Measurements from ENCODE around the gene SYNE1. TPM values are rescaled to one million over a fixed set of nuclear protein-coding genes. Genes with fewer than 3 reads are reported as not detected.

The SYNE1 gene
- total RNA-seq, 2 donors from 2014 or later: 135 to 184 TPM

GRCh38 chr6:152270301-152270925 lies 366.7 kb downstream of the SYNE1 start:
- DNase-seq (ENCODE audit: low spot score): no peak
- intact Hi-C loops (cut with DNase I): no loop called here

DNA sequence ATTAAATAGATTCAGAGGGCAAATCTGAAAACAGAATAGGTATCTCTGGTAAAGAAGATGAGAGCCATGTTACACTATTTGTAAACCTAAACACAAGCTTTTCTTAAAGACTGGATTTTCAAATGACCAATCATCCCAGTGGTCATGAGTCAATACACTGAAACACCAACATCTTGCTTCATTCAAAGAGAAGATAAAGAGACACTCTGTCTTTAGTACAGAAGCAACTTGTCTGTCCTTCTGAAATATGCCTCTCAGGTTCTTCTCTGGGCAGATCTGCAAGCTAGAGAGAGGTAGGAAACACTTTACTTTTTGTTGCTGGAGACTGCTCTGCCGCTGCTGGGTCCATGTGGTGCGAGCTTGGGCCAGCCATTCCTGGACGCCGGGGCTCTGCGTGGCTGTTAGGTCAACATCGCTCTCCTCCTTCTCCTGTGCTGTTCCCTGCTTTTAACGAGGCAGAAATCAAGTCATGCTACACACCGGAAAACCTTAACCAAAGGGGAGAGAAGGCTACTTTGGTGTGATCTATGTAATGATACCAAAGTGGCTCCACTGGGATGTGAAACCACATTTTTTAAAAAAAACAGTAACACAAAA lies 368.2 kb downstream of the SYNE1 start:
- DNase-seq (ENCODE audit: low spot score): no peak
- intact Hi-C loops (cut with DNase I): no loop called here

- no peak for DNase-seq (ENCODE audit: low spot score)
- intact Hi-C loops (cut with DNase I): no loop called here
Measured at GRCh38 chr6:152267967-152268845, 369.0 kb downstream of the SYNE1 start.

DNA sequence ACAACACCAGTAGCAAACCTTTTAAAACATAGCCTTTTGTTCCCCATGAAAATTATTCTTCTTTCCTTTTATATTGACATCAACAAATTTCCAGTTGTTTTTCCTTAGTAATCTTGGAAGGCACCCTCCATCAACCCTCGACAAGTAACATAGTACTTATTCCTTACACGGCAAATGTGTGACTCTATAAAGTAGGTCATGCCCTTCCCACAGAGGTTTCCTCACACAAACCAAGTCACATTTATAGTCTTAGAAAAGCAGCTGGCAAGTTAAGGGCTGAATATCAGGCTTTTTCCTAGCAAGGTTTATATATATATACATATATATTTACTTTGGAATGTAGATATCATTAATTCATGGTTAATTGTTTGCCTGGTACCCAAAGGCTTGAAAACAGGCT lies 371.5 kb downstream of the SYNE1 start:
- intact Hi-C loops (cut with DNase I): no loop called here
- no peak for DNase-seq (ENCODE audit: low spot score)

DNA sequence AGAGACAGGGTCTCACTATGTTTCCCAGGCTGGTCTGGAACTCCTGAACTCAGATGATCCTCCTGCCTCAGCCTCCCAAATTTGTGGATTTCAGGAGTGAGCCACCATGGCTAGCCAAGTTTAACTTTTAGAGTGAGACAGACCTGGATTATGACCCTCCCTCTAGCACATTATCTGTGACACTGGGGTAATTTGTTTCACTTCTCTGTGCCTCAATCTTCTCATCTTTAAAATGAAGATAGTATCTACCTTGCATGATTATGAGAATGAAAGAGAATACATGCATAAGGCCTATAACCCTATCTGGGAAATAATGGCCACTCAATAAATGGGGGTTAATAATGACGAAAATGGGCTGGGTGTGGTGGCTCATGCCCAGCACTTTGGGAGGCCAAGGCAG lies 373.6 kb downstream of the SYNE1 start:
- intact Hi-C loops (cut with DNase I): no loop called here
- no peak for DNase-seq (ENCODE audit: low spot score)

DNA sequence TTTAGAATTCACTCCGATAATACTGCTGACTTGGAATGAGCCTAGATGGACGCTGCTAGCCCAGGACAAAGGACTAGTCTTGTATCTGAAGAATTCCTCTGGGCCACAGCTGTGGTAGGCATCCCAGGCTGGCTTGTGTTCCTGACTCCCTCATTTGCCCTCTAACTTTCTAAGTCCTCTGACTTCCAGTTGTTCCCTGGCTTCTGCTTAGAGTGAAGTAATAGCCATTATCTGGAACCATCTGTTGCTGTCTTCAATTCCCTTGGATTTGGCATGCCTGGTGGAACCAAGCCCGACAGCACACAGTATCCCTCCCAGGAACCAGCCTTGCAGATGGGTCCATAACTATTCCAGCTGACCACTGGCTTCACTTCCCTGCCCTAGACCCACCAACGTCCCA lies 376.0 kb downstream of the SYNE1 start:
- DNase-seq (ENCODE audit: low spot score): no peak
- intact Hi-C loops (cut with DNase I): no loop called here

DNA sequence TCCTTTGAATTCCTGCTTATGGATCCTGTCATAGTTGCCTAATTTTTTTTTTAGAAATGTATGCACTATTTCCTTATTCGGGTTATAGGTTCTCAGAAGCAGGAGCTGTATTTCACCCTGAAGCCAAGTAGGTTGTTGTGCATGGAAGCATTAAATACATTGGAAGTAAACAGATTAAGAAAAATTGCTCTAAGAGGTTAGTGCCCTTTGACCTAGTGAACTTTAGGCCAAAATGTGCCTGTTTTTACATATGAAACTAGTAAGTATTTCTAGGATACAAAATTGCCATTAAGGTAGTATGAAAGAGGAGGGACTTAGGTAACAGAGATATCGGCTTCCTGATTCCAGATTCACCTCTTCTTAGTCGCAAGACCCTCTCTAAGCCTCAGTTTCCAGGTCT lies 377.9 kb downstream of the SYNE1 start:
- DNase-seq (ENCODE audit: low spot score): no peak
- intact Hi-C loops (cut with DNase I): no loop called here

DNA sequence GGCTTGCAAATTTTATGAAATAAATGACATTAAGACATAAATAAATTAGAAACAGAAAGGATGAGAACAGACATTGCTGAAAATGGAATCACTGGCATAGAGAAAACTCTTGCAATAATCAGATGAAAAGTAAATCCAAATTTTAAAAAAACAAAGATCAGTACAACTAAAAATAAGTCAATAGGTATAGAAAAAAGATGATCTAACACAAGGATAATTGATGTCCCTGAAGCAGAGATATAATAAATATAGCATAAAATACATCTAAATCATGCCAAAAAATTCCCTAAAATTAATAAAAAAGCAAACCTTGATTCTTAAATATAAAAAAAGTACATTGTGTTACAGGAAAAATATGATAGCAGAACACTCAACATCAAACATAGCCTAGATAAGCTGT lies 379.6 kb downstream of the SYNE1 start:
- intact Hi-C loops (cut with DNase I): no loop called here
- DNase-seq (ENCODE audit: low spot score): no peak

DNA sequence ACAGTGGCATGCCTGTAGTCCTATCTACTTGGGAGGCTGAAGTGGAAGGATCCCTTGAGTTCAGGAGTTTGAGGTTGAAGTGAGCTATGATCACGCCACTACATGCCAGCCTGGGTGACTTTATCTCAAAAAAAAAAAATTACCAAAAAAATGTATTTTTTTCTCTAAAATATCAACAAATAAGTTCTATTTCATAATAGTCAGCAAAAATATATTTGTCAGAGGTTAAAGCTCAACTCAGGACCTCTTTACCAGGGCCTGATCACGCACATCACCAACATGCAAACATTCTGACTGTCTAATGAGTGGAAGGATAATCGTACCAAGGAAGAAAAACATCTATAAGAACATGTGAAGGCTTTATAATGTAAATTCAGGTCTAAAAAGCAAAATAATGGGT lies 387.0 kb downstream of the SYNE1 start:
- DNase-seq (ENCODE audit: low spot score): no peak
- intact Hi-C loops (cut with DNase I): no loop called here

- DNase-seq (ENCODE audit: low spot score): no peak
- intact Hi-C loops (cut with DNase I): no loop called here
Measured at GRCh38 chr6:152248980-152249379, 388.2 kb downstream of the SYNE1 start.

GRCh38 chr6:152246554-152247337 lies 390.4 kb downstream of the SYNE1 start:
- DNase-seq (ENCODE audit: low spot score): no peak
- intact Hi-C loops (cut with DNase I): no loop called here

DNA sequence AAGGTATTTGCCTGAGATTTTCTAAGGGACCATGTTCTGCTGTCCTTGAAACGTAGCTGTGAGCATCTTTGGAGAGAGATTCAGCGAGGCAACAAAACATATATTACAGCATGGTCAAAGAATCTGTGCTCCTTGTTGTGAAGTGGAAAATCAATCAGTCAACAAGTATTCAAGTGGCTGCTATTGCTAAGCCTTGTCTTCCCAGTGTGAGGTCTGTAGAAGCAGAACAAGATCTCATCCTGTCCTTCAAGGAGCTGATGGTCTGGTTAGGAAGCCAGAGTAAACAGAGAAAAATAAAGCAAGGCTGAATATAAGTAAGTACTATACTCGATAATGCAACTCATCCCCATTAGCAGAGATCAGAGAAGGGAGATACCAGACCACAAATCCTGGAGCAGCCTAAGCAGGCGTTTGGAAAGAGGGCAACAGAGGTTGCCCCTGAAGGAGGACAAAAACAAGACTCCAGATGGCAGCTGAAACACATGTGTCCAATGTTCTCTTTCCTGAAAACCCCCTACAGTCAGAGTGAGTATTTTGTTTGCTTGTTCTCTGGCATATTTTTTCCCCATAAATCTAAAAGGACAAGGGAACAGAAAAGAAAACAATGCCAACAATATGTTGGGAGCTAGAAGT lies 392.0 kb downstream of the SYNE1 start:
- intact Hi-C loops (cut with DNase I): no loop called here
- no peak for DNase-seq (ENCODE audit: low spot score)

DNA sequence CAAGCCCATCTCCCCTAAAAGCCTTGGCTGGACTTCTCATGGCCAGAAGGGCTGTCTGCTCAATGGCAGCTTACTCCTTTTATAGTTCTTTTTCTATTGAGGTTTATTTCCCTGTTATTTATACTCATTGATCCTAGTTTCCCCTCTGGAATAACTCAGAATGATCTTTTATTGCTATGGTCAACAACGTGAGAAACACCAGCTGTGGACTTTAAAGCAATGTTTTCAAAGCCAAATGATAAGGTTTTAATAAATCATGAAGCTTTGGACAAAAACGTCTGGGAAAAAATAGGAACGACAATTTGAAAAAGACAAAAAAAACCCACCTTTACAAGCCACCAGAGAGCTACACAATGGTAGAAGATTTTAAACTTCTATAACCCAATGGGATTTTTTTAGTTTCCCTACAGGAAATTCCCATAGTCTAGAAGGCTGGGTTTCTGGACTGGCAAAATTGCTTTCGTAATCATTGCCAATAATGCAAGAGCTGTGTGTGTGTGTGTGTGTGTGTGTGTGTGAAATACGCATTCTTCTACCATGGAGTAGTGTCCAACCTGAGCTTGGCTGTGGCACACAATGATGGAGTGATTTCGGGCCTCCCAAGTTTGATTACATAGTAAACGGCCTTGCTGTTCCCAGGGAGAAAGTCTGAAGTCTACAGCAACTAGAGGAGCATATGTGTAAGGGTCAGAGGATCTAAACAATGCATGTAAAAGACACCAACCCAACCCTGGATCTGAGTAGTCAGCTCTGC lies 396.0 kb downstream of the SYNE1 start:
- intact Hi-C loops (cut with DNase I): no loop called here
- no peak for DNase-seq (ENCODE audit: low spot score)

- DNase-seq (ENCODE audit: low spot score): no peak
- intact Hi-C loops (cut with DNase I): no loop called here
Measured at GRCh38 chr6:152240436-152240835, 396.7 kb downstream of the SYNE1 start.

- no peak for DNase-seq (ENCODE audit: low spot score)
- intact Hi-C loops (cut with DNase I): loop anchor here in 1 of 2 donors (2.0 kb wide), 1 partner anchor 34 kb away; no protein-coding TSS in a partner anchor
Measured at GRCh38 chr6:152236370-152237097, 400.6 kb downstream of the SYNE1 start.

- intact Hi-C loops (cut with DNase I): no loop called here
- no peak for DNase-seq (ENCODE audit: low spot score)
Measured at GRCh38 chr6:152233547-152234320, 403.4 kb downstream of the SYNE1 start.

- no peak for DNase-seq (ENCODE audit: low spot score)
- intact Hi-C loops (cut with DNase I): no loop called here
Measured at GRCh38 chr6:152232501-152233151, 404.5 kb downstream of the SYNE1 start.

All from posterior vena cava (tissue), 2 donors.